ENCODE data around the gene GREM1.

The GREM1 gene

DNA sequence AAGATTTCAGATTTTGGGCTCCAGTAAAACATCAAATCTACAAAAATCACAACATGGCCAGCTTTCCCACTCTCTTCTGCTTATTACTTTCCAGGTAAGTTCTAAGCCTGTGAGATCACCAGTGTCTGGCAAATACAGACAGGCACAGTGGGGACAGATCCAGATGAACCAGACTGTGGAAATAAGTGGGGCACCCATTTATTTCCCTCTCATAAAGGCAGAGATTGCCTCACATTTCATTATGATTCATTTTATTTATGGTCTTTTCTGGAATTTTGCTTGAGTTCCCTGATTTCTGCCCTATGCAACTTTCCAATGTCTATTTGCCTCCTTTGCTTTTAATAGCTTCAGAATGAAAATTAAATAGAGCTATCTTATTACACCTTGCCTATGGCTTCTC is 66.8 kb downstream of the GREM1 start:
- no peak for DNase-seq (ENCODE audit: low spot score)

- DNase-seq (ENCODE audit: low spot score): no peak
These were observed 69.1 kb downstream of the GREM1 start for GRCh38 chr15:32786906-32787305.

DNA sequence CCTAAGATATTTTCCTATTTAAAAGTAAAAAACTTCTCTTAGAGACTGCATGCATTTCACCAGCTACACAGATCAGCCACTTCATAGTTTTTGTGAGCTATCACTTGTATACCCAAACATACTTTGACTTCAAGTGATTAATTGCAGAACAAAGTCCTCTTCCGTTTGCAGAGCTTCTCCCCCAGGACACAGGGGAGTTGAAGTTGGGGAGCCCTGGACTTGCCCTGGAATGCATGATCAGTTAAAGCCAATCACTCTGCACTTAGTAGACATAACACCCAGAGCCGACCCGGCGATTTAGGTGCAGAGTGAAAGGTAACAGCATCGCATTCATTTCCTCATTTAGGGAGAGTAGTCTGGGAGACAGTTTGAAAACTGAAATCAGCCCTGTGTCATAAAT is 70.1 kb downstream of the GREM1 start:
- DNase-seq (ENCODE audit: low spot score): no peak

DNA sequence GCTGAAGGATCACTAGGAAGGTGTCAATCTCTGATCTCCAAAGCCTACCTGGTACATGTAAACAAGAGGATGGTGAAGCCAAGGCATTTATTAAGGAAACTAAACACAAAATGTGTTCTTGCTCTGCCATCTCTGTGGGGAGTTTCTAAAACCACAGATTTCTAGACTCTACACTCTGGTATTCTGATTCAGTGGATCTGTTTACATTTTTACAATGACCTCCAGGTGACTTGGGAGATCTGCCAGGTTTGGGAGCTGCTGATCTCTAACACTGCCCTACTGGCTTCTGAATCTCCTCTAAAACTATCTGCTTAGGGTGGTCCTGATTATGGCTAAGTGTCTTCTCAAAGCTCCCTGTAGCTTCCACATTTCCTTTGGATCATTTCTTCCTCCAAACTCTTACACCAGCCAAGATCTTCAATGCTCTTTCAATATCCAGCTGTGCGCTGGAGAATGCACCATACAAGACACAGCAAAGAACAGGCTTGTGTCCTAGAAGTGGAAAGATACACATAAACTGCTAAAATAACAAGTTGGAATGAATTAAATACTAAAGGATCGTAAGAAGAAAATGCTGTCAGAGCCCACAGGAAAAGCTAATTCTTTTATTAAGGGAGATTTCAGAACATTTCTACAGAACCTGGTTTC is 72.7 kb downstream of the GREM1 start:
- no peak for DNase-seq (ENCODE audit: low spot score)

GRCh38 chr15:32792436-32792835 is 74.6 kb downstream of the GREM1 start:
- DNase-seq (ENCODE audit: low spot score): no peak

Data from COLO829 (cell line).